ENCODE data around the gene GPS2.

GPS2 gene

GRCh38 chr17:7295230-7296180 lies 19.7 kb downstream of the GPS2 start:
- H3K79me2 ChIP-seq (ENCODE audit: control insufficient read depth, insufficient read depth, low read length) = no peaks in the 10 kb centered on the region
- no peak overlapping the region for H3K18ac ChIP-seq (ENCODE audit: low read length)
- no peak overlapping the region for H2BK15ac ChIP-seq (replicated peaks; ENCODE audit: low read depth)
- H3K79me1 ChIP-seq (ENCODE audit: low read length) = no peaks in the 10 kb centered on the region
- H3K4ac ChIP-seq (ENCODE audit: low read depth, low read length) = no peak overlapping the region
- H3K4me1 ChIP-seq (ENCODE audit: control insufficient read depth, low read depth, low read length) = no peaks in the 10 kb centered on the region
- no peak overlapping the region for H3K27ac ChIP-seq (ENCODE audit: low read depth, low read length)
- peak overlapping the region; percentile 37 for H3K56ac ChIP-seq (ENCODE audit: low read length)
- no peak overlapping the region for H2BK5ac ChIP-seq (ENCODE audit: low read length)
- H3K23ac ChIP-seq (ENCODE audit: low read length) = no peak overlapping the region
- H4K5ac ChIP-seq (ENCODE audit: low read length) = no peak overlapping the region
- no CpG with 5 or more reads among the region's 42 CpGs for WGBS (ENCODE audit: extremely low coverage, insufficient coverage, low lambda C conversion rate)
- no peak overlapping the region for H3K4me3 ChIP-seq (ENCODE audit: low read length)
- H3K36me3 ChIP-seq (ENCODE audit: control insufficient read depth, insufficient read depth, low read length) = no peaks in the 10 kb centered on the region
- no peak overlapping the region for H4K8ac ChIP-seq (ENCODE audit: low read depth, low read length)
- H3K4me2 ChIP-seq (ENCODE audit: low read length) = no peak overlapping the region
- peaks cover 4% of the 10 kb centered on the region for H3K27me3 ChIP-seq (ENCODE audit: insufficient read depth, low read length, poor library complexity)
- no peak for DNase-seq
- no peak overlapping the region for H3K9ac ChIP-seq (ENCODE audit: low read length)
- H2BK120ac ChIP-seq (ENCODE audit: low read depth, low read length) = no peak overlapping the region
- H2AK5ac ChIP-seq (ENCODE audit: low read length) = no peak overlapping the region

GRCh38 chr17:7294614-7295153 lies 20.5 kb downstream of the GPS2 start, which contains the start of gene YBX2:
YBX2 (minus strand) TSS chr17:7294639; CDS start chr17:7294500, 139 bp downstream.
- H3K18ac ChIP-seq (ENCODE audit: low read length) = no peak within 1 kb of the TSS
- no peaks in the 10 kb centered on the region for H3K36me3 ChIP-seq (ENCODE audit: control insufficient read depth, insufficient read depth, low read length)
- H3K4me2 ChIP-seq (ENCODE audit: low read length) = peak within 1 kb of the TSS; percentile 66
- no peak within 1 kb of the TSS for H2BK15ac ChIP-seq (replicated peaks; ENCODE audit: low read depth)
- no peak within 1 kb of the TSS for H4K5ac ChIP-seq (ENCODE audit: low read length)
- H3K4ac ChIP-seq (ENCODE audit: low read depth, low read length) = no peak within 1 kb of the TSS
- H3K4me3 ChIP-seq (ENCODE audit: low read length) = no peak within 1 kb of the TSS
- DNase-seq = peak; percentile 92
- no CpG with 5 or more reads among the region's 57 CpGs for WGBS (ENCODE audit: extremely low coverage, insufficient coverage, low lambda C conversion rate)
- H3K79me2 ChIP-seq (ENCODE audit: control insufficient read depth, insufficient read depth, low read length) = no peaks in the 10 kb centered on the region
- no peak within 1 kb of the TSS for H2BK5ac ChIP-seq (ENCODE audit: low read length)
- H2BK120ac ChIP-seq (ENCODE audit: low read depth, low read length) = no peak within 1 kb of the TSS
- no peaks in the 10 kb centered on the region for H3K4me1 ChIP-seq (ENCODE audit: control insufficient read depth, low read depth, low read length)
- H4K8ac ChIP-seq (ENCODE audit: low read depth, low read length) = no peak within 1 kb of the TSS
- peak within 1 kb of the TSS; percentile 79 for H3K56ac ChIP-seq (ENCODE audit: low read length)
- no peak within 1 kb of the TSS for H3K27ac ChIP-seq (ENCODE audit: low read depth, low read length)
- peaks cover 4% of the 10 kb centered on the region for H3K27me3 ChIP-seq (ENCODE audit: insufficient read depth, low read length, poor library complexity)
- no peaks in the 10 kb centered on the region for H3K79me1 ChIP-seq (ENCODE audit: low read length)
- no peak within 1 kb of the TSS for H3K23ac ChIP-seq (ENCODE audit: low read length)
- peak within 1 kb of the TSS; percentile 54 for H3K9ac ChIP-seq (ENCODE audit: low read length)
- no peak within 1 kb of the TSS for H2AK5ac ChIP-seq (ENCODE audit: low read length)

- no peak overlapping the region for H3K4me2 ChIP-seq (ENCODE audit: low read length)
- H3K23ac ChIP-seq (ENCODE audit: low read length) = no peak overlapping the region
- no peaks in the 10 kb centered on the region for H3K79me1 ChIP-seq (ENCODE audit: low read length)
- no peak overlapping the region for H2BK15ac ChIP-seq (replicated peaks; ENCODE audit: low read depth)
- H3K27ac ChIP-seq (ENCODE audit: low read depth, low read length) = no peak overlapping the region
- H2BK5ac ChIP-seq (ENCODE audit: low read length) = no peak overlapping the region
- H3K36me3 ChIP-seq (ENCODE audit: control insufficient read depth, insufficient read depth, low read length) = no peaks in the 10 kb centered on the region
- no peak overlapping the region for H4K8ac ChIP-seq (ENCODE audit: low read depth, low read length)
- no peaks in the 10 kb centered on the region for H3K4me1 ChIP-seq (ENCODE audit: control insufficient read depth, low read depth, low read length)
- H2BK120ac ChIP-seq (ENCODE audit: low read depth, low read length) = no peak overlapping the region
- H3K18ac ChIP-seq (ENCODE audit: low read length) = no peak overlapping the region
- peaks cover 4% of the 10 kb centered on the region for H3K27me3 ChIP-seq (ENCODE audit: insufficient read depth, low read length, poor library complexity)
- no CpG with 5 or more reads among the region's 75 CpGs for WGBS (ENCODE audit: extremely low coverage, insufficient coverage, low lambda C conversion rate)
- H3K9ac ChIP-seq (ENCODE audit: low read length) = no peak overlapping the region
- H3K79me2 ChIP-seq (ENCODE audit: control insufficient read depth, insufficient read depth, low read length) = no peaks in the 10 kb centered on the region
- no peak overlapping the region for H3K4me3 ChIP-seq (ENCODE audit: low read length)
- H3K56ac ChIP-seq (ENCODE audit: low read length) = peak overlapping the region; percentile 56
- DNase-seq = peak; percentile 67
- no peak overlapping the region for H4K5ac ChIP-seq (ENCODE audit: low read length)
- H2AK5ac ChIP-seq (ENCODE audit: low read length) = no peak overlapping the region
- H3K4ac ChIP-seq (ENCODE audit: low read depth, low read length) = no peak overlapping the region
These were observed 21.1 kb downstream of the GPS2 start for GRCh38 chr17:7293816-7294613.

- WGBS (ENCODE audit: extremely low coverage, insufficient coverage, low lambda C conversion rate) = no CpG with 5 or more reads among the region's 11 CpGs
- no peak overlapping the region for H3K4me2 ChIP-seq (ENCODE audit: low read length)
- H3K18ac ChIP-seq (ENCODE audit: low read length) = no peak overlapping the region
- no peak overlapping the region for H3K27ac ChIP-seq (ENCODE audit: low read depth, low read length)
- no peak overlapping the region for H4K5ac ChIP-seq (ENCODE audit: low read length)
- no peak overlapping the region for H2BK120ac ChIP-seq (ENCODE audit: low read depth, low read length)
- no peak overlapping the region for H2BK5ac ChIP-seq (ENCODE audit: low read length)
- H4K8ac ChIP-seq (ENCODE audit: low read depth, low read length) = no peak overlapping the region
- no peak overlapping the region for H3K23ac ChIP-seq (ENCODE audit: low read length)
- no peak overlapping the region for H3K4me3 ChIP-seq (ENCODE audit: low read length)
- H3K4me1 ChIP-seq (ENCODE audit: control insufficient read depth, low read depth, low read length) = no peaks in the 10 kb centered on the region
- no peaks in the 10 kb centered on the region for H3K79me1 ChIP-seq (ENCODE audit: low read length)
- H3K27me3 ChIP-seq (ENCODE audit: insufficient read depth, low read length, poor library complexity) = peaks cover 4% of the 10 kb centered on the region
- no peak overlapping the region for H2BK15ac ChIP-seq (replicated peaks; ENCODE audit: low read depth)
- H3K4ac ChIP-seq (ENCODE audit: low read depth, low read length) = no peak overlapping the region
- H2AK5ac ChIP-seq (ENCODE audit: low read length) = no peak overlapping the region
- no peak overlapping the region for H3K9ac ChIP-seq (ENCODE audit: low read length)
- no peaks in the 10 kb centered on the region for H3K36me3 ChIP-seq (ENCODE audit: control insufficient read depth, insufficient read depth, low read length)
- no peak for DNase-seq
- no peaks in the 10 kb centered on the region for H3K79me2 ChIP-seq (ENCODE audit: control insufficient read depth, insufficient read depth, low read length)
- no peak overlapping the region for H3K56ac ChIP-seq (ENCODE audit: low read length)
These were observed 22.0 kb downstream of the GPS2 start for GRCh38 chr17:7293159-7293558.

GRCh38 chr17:7292729-7293128 lies 22.4 kb downstream of the GPS2 start:
- no peak overlapping the region for H3K4me3 ChIP-seq (ENCODE audit: low read length)
- no peak for DNase-seq
- no CpG with 5 or more reads among the region's 6 CpGs for WGBS (ENCODE audit: extremely low coverage, insufficient coverage, low lambda C conversion rate)
- no peak overlapping the region for H2BK120ac ChIP-seq (ENCODE audit: low read depth, low read length)
- no peak overlapping the region for H4K8ac ChIP-seq (ENCODE audit: low read depth, low read length)
- peaks cover 4% of the 10 kb centered on the region for H3K27me3 ChIP-seq (ENCODE audit: insufficient read depth, low read length, poor library complexity)
- no peak overlapping the region for H3K27ac ChIP-seq (ENCODE audit: low read depth, low read length)
- no peak overlapping the region for H2BK15ac ChIP-seq (replicated peaks; ENCODE audit: low read depth)
- no peak overlapping the region for H4K5ac ChIP-seq (ENCODE audit: low read length)
- H3K4ac ChIP-seq (ENCODE audit: low read depth, low read length) = no peak overlapping the region
- no peaks in the 10 kb centered on the region for H3K79me2 ChIP-seq (ENCODE audit: control insufficient read depth, insufficient read depth, low read length)
- H3K4me1 ChIP-seq (ENCODE audit: control insufficient read depth, low read depth, low read length) = no peaks in the 10 kb centered on the region
- no peak overlapping the region for H3K4me2 ChIP-seq (ENCODE audit: low read length)
- no peak overlapping the region for H3K9ac ChIP-seq (ENCODE audit: low read length)
- H3K23ac ChIP-seq (ENCODE audit: low read length) = no peak overlapping the region
- H3K18ac ChIP-seq (ENCODE audit: low read length) = no peak overlapping the region
- no peaks in the 10 kb centered on the region for H3K79me1 ChIP-seq (ENCODE audit: low read length)
- H2AK5ac ChIP-seq (ENCODE audit: low read length) = no peak overlapping the region
- H3K56ac ChIP-seq (ENCODE audit: low read length) = no peak overlapping the region
- H2BK5ac ChIP-seq (ENCODE audit: low read length) = no peak overlapping the region
- no peaks in the 10 kb centered on the region for H3K36me3 ChIP-seq (ENCODE audit: control insufficient read depth, insufficient read depth, low read length)
